Fibroblast of mammary gland (primary cell): ENCODE measurements around the gene OVOL3.

Experiments
- DNase-seq: peaks from one replicate; pipeline ENCODE4 v3.0.0-alpha.2; 2010; ENCODE audit warnings: low read depth
- H3K4me3 ChIP-seq: 2 replicates; pipeline ENCODE4 v1.5.1; 2011; ENCODE audit warnings: low read depth, mild to moderate bottlenecking, low read length, moderate library complexity; ENCODE audit not compliant: control insufficient read depth
- TF ChIP-seq, protein P1 (sequence below): conservative IDR thresholded peaks from 2 replicates; pipeline ENCODE4 v1.5.1; 2011; ENCODE audit warnings: low read depth, low read length, inconsistent platforms; ENCODE audit not compliant: control insufficient read depth, insufficient read depth

OVOL3 gene

DNA sequence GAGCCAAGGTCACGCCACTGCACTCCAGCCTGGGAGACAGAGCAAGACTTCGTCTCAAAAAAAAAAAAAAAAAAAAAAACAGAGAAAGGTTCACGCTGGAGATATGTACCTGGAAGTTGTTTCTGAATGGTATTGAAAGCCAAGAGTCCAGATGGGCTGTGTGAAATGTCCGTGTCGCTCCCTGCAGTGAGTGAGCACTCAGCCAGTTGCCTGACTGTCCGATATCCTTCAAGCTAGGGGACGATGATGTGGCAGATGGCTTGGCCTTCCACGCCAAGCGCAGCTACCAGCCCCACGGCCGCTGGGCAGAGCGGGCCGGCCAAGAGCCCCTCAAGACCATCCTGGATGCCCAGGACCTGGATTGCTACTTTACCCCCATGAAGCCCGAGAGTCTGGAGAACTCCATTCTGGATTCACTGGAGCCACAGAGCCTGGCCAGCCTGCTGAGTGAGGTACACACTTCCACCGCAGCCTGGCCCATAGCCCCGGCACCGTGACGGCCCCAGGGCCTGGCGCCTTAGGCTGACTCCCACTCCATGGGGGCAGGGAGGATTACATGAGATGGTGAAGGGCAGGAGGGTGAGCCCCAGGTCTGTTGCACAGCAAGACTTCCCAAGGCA, 11.7 kb upstream of the OVOL3 start:
- H3K4me3 ChIP-seq = no peak overlapping the region
- TF ChIP-seq, protein P1, sequence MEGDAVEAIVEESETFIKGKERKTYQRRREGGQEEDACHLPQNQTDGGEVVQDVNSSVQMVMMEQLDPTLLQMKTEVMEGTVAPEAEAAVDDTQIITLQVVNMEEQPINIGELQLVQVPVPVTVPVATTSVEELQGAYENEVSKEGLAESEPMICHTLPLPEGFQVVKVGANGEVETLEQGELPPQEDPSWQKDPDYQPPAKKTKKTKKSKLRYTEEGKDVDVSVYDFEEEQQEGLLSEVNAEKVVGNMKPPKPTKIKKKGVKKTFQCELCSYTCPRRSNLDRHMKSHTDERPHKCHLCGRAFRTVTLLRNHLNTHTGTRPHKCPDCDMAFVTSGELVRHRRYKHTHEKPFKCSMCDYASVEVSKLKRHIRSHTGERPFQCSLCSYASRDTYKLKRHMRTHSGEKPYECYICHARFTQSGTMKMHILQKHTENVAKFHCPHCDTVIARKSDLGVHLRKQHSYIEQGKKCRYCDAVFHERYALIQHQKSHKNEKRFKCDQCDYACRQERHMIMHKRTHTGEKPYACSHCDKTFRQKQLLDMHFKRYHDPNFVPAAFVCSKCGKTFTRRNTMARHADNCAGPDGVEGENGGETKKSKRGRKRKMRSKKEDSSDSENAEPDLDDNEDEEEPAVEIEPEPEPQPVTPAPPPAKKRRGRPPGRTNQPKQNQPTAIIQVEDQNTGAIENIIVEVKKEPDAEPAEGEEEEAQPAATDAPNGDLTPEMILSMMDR = no peak
- DNase-seq = no peak

DNA sequence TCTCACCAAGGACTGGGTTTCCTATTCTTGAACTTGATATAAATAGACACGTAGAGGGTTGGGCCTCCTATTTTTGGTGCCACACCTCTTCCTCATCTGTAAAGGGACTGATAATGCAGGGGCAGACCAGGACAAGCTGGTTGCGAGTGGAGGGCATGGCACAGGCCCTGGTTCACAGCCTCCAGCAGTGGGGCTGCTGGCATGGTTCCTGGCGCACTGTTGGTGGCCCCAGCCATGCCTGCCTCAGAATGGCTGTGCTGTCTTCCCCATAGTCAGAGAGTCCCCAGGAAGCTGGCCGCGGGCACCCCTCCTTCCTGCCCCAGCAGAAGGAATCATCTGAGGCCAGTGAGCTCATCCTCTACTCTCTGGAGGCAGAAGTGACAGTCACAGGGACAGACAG, 10.5 kb upstream of the OVOL3 start:
- H3K4me3 ChIP-seq = no peak overlapping the region
- TF ChIP-seq, protein P1 = no peak

DNA sequence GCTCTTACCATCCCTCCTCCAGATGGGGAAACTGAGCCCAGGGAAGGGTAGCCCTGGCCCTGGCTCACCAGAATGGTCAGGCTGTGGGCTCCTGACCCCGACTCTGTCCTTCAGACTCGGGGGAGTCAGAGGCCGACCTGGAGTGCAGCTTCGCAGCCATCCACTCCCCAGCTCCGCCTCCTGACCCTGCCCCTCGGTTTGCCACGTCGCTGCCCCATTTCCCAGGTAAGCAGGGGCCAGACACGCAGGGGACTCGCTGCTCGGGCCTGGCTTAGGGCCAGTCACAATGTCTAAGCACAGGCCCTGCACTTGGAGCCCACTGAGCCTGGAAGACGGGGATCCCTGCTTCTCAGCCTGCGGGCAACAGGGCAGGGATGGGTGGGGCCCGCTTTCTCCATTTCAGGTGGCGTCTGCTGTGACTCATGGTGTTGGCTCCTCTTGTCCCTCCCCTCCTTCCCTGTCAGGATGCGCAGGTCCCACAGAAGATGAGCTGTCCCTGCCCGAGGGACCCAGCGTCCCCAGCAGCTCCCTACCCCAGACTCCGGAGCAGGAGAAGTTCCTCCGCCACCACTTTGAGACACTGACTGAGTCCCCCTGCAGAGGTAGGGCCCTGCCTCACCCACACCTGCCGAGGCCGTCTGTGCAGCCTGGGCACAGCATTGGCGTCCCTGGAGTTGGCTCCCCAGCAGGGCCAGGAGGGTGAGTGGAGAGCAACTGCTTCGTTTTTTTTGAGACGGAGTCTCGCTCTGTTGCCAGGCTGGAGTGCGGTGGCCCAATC, 9.2 kb upstream of the OVOL3 start:
- TF ChIP-seq, protein P1 = no peak
- DNase-seq = no peak

More for the DNA sequence above, 10.5 kb upstream of the OVOL3 start:
- no peak for DNase-seq

DNA sequence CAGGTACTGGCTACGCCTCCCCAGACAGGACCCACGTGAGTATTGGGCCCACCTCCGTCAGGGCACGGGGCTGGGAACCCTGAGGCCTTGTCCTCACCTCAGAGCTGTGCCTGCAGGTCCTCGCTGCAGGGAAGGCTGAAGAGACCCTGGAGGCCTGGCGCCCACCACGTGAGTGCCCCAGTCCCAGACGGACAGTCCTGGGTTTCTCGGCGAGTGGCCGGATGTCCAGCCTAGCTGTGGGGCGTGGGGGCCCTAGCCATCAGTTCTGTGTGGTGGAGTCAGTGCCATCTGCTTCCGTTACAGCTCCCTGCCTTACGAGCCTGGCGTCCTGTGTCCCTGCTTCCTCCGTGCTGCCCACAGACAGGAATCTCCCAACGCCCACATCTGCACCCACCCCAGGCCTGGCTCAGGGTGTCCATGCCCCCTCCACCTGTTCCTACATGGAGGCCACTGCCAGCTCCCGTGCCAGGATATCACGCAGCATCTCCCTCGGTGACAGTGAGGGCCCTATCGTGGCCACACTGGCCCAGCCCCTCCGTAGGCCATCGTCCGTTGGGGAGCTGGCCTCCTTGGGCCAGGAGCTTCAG, 7.8 kb upstream of the OVOL3 start:
- H3K4me3 ChIP-seq = no peak overlapping the region
- no peak for DNase-seq
- TF ChIP-seq, protein P1 = no peak

More for the DNA sequence above, 9.2 kb upstream of the OVOL3 start:
- H3K4me3 ChIP-seq = no peak overlapping the region

DNA sequence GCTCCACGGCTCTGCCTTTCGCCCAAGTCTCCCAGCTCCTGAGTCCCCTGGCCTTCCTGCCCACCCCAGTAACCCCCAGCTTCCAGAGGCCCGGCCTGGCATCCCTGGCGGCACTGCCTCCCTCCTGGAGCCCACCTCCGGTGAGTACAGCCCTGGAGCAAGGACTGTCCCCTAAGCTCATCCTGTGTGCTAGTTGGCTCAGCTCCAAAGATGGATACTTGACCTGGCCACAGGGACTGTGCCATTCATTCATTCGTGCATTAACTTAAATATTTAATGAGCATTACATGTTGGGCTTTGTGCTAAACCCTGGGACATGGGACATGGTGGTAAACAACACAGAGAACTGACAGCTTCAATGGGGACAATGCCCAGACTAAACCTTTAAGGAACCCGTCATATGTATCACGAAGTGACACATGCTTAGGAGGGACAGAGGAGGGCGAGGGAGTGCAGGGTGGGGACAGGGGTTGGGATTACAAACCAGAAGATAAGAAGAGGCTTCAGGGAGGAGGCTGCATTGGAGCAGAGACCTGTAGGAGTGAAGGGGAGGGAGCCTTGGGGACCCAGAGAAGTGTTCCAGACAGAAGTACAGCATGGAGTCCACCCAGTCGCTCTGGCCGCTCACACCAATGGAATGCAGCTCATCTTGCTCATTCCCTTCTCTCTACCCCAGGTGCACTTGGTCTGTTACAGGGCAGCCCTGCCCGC, 6.9 kb upstream of the OVOL3 start:
- H3K4me3 ChIP-seq = no peak overlapping the region
- TF ChIP-seq, protein P1 = no peak
- no peak for DNase-seq

DNA sequence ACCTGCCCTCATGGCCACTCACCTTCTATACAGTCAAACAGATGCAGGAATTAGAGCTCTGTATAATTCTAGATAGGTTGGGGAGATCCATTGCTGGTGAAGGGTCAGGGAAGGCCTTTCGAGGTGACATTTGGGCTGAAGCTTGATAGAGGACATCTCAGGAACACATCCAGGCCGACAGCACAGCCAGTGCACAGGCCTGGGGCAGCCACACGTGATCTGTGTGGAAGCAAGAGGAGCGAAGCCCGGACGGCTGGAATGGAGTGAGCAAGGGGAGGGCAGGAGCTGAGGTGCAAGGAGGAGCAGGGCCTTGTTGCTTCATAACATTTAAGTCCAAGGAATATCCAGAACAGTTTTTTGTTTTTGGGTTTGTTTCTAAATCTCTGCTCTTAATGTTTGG, 4.5 kb upstream of the OVOL3 start:
- TF ChIP-seq, protein P1 = no peak
- no peak for DNase-seq

More for the DNA sequence above, 4.5 kb upstream of the OVOL3 start:
- H3K4me3 ChIP-seq = no peak overlapping the region
